ENCODE measurements around the gene CD99L2. TPM values are rescaled to one million over a fixed set of nuclear protein-coding genes. Genes with fewer than 3 reads are reported as not detected.

Gene CD99L2
- total and polyA plus RNA-seq, 4 donors = 9.7 to 39.8 (median 23.8) TPM

GRCh38 chrX:150880808-150881165 is 17.7 kb downstream of the CD99L2 start:
- 100% methylated on average over 2 of the region's 2 CpGs for WGBS
- no peak overlapping the region for H3K27ac ChIP-seq (ENCODE audit: low read depth in 1 of 2, low read length in 2 of 2)
- peaks cover 0 to 2% (median 0%) of the 10 kb centered on the region in 4 donors for H3K9me3 ChIP-seq (ENCODE audit: control insufficient read depth in 4 of 4, low read length in 3 of 4)

GRCh38 chrX:150879855-150880807 is 18.3 kb downstream of the CD99L2 start:
- Histone ChIP-seq H3K9ac (ENCODE audit: low read depth in 1 of 2, low read length in 2 of 2) (no peak overlapping the region), H3K4me3 (ENCODE audit: low read depth in 1 of 3, low read length in 3 of 3) (no peak overlapping the region), H3K27me3 (ENCODE audit: control insufficient read depth in 4 of 4, insufficient read depth in 4 of 4, low read length in 3 of 4) (no peaks in the 10 kb centered on the region), H3K36me3 (ENCODE audit: control insufficient read depth in 4 of 4, insufficient read depth in 3 of 4, low read depth in 1 of 4, low read length in 3 of 4) (no peaks in the 10 kb centered on the region), H3K4me1 (ENCODE audit: control insufficient read depth in 4 of 4, insufficient read depth in 4 of 4, low read length in 3 of 4) (no peaks in the 10 kb centered on the region), H3K9me3 (ENCODE audit: control insufficient read depth in 4 of 4, low read length in 3 of 4) (peaks cover 0 to 2% (median 0%) of the 10 kb centered on the region in 4 donors), H3K27ac (ENCODE audit: low read depth in 1 of 2, low read length in 2 of 2) (no peak overlapping the region)
- 95% methylated on average over 5 of the region's 5 CpGs for WGBS
- DNase-seq (ENCODE audit: low spot score) = no peak
- TF ChIP-seq SP1 (IDR thresholded peaks at IDR 0.05) (no peak), TAF1 (conservative IDR thresholded peaks at IDR 0.05) (no peak), HNF4G (IDR thresholded peaks at IDR 0.05) (no peak), CTCF (IDR thresholded peaks at IDR 0.05; ENCODE audit: low read depth, low read length, missing input control) (no peak), FOXA2 (IDR thresholded peaks at IDR 0.05) (no peak), GABPA (IDR thresholded peaks at IDR 0.05 in 1 of 2, conservative IDR thresholded peaks at IDR 0.05 in 1 of 2) (no peak), RXRA (IDR thresholded peaks at IDR 0.05) (no peak), FOXA1 (IDR thresholded peaks at IDR 0.05) (no peak)
- TF ChIP-seq, protein P1, sequence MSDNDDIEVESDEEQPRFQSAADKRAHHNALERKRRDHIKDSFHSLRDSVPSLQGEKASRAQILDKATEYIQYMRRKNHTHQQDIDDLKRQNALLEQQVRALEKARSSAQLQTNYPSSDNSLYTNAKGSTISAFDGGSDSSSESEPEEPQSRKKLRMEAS (IDR thresholded peaks at IDR 0.05) = no peak
- TF ChIP-seq, protein P2, sequence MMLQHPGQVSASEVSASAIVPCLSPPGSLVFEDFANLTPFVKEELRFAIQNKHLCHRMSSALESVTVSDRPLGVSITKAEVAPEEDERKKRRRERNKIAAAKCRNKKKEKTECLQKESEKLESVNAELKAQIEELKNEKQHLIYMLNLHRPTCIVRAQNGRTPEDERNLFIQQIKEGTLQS (IDR thresholded peaks at IDR 0.05) = no peak
- TF ChIP-seq, protein P3, sequence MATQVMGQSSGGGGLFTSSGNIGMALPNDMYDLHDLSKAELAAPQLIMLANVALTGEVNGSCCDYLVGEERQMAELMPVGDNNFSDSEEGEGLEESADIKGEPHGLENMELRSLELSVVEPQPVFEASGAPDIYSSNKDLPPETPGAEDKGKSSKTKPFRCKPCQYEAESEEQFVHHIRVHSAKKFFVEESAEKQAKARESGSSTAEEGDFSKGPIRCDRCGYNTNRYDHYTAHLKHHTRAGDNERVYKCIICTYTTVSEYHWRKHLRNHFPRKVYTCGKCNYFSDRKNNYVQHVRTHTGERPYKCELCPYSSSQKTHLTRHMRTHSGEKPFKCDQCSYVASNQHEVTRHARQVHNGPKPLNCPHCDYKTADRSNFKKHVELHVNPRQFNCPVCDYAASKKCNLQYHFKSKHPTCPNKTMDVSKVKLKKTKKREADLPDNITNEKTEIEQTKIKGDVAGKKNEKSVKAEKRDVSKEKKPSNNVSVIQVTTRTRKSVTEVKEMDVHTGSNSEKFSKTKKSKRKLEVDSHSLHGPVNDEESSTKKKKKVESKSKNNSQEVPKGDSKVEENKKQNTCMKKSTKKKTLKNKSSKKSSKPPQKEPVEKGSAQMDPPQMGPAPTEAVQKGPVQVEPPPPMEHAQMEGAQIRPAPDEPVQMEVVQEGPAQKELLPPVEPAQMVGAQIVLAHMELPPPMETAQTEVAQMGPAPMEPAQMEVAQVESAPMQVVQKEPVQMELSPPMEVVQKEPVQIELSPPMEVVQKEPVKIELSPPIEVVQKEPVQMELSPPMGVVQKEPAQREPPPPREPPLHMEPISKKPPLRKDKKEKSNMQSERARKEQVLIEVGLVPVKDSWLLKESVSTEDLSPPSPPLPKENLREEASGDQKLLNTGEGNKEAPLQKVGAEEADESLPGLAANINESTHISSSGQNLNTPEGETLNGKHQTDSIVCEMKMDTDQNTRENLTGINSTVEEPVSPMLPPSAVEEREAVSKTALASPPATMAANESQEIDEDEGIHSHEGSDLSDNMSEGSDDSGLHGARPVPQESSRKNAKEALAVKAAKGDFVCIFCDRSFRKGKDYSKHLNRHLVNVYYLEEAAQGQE (IDR thresholded peaks at IDR 0.05) = no peak

More at GRCh38 chrX:150880808-150881165, 17.7 kb downstream of the CD99L2 start:
- H3K36me3 ChIP-seq (ENCODE audit: control insufficient read depth in 4 of 4, insufficient read depth in 3 of 4, low read depth in 1 of 4, low read length in 3 of 4) = no peaks in the 10 kb centered on the region
- no peak for DNase-seq (ENCODE audit: low spot score)
- H3K9ac ChIP-seq (ENCODE audit: low read depth in 1 of 2, low read length in 2 of 2) = no peak overlapping the region
- H3K4me1 ChIP-seq (ENCODE audit: control insufficient read depth in 4 of 4, insufficient read depth in 4 of 4, low read length in 3 of 4) = no peaks in the 10 kb centered on the region
- TF ChIP-seq, protein P3 (IDR thresholded peaks at IDR 0.05) = no peak
- no peak for TF ChIP-seq GABPA (IDR thresholded peaks at IDR 0.05 in 1 of 2, conservative IDR thresholded peaks at IDR 0.05 in 1 of 2)
- TF ChIP-seq FOXA2 (IDR thresholded peaks at IDR 0.05) = no peak
- TF ChIP-seq NR2F2 (IDR thresholded peaks at IDR 0.05) = no peak
- no peak for TF ChIP-seq SP1 (IDR thresholded peaks at IDR 0.05)
- TF ChIP-seq TAF1 (conservative IDR thresholded peaks at IDR 0.05) = no peak
- no peak for TF ChIP-seq RXRA (IDR thresholded peaks at IDR 0.05)
- TF ChIP-seq, protein P2 (IDR thresholded peaks at IDR 0.05) = no peak
- TF ChIP-seq YY1 (IDR thresholded peaks at IDR 0.05) = no peak
- TF ChIP-seq, protein P4, sequence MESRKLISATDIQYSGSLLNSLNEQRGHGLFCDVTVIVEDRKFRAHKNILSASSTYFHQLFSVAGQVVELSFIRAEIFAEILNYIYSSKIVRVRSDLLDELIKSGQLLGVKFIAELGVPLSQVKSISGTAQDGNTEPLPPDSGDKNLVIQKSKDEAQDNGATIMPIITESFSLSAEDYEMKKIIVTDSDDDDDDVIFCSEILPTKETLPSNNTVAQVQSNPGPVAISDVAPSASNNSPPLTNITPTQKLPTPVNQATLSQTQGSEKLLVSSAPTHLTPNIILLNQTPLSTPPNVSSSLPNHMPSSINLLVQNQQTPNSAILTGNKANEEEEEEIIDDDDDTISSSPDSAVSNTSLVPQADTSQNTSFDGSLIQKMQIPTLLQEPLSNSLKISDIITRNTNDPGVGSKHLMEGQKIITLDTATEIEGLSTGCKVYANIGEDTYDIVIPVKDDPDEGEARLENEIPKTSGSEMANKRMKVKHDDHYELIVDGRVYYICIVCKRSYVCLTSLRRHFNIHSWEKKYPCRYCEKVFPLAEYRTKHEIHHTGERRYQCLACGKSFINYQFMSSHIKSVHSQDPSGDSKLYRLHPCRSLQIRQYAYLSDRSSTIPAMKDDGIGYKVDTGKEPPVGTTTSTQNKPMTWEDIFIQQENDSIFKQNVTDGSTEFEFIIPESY (IDR thresholded peaks at IDR 0.05) = no peak
- H3K27me3 ChIP-seq (ENCODE audit: control insufficient read depth in 4 of 4, insufficient read depth in 4 of 4, low read length in 3 of 4) = no peaks in the 10 kb centered on the region
- no peak overlapping the region for H3K4me3 ChIP-seq (ENCODE audit: low read depth in 1 of 3, low read length in 3 of 3)
